Right atrium auricular region (tissue), 2 donors: ENCODE results near the gene KRTCAP2. TPM values are rescaled to one million over a fixed set of nuclear protein-coding genes. Genes with fewer than 3 reads are reported as not detected.

ENCODE experiments used
- DNase-seq: peaks from one replicate; pipeline ENCODE4 v3.0.0-alpha.2; 2019; ENCODE audit warnings: low spot score
- H3K27ac ChIP-seq, 2 donors: fragments of 200-600 bp; sonication (generic); 1 replicate in 1 of 2; 2 replicates in 1 of 2; pipeline ENCODE4 v1.5.1; 2016 to 2019
- H3K27me3 ChIP-seq, 2 donors: fragments of 200-600 bp; sonication (generic); one replicate each; pipeline versions ENCODE4 v1.5.1 to v1.6.0; 2017 to 2019
- H3K36me3 ChIP-seq: fragments of 200-600 bp; sonication (generic); one replicate; pipeline ENCODE4 v1.5.1; 2016
- H3K4me1 ChIP-seq, 2 donors: fragments of 200-600 bp; sonication (generic); one replicate each; pipeline versions ENCODE4 v1.5.1 to v1.6.0; 2017 to 2019
- H3K4me3 ChIP-seq, 2 donors: fragments of 200-600 bp; sonication (generic); 1 replicate in 1 of 2; 2 replicates in 1 of 2; pipeline ENCODE4 v1.5.1; 2017 to 2019; ENCODE audit warnings: mild to moderate bottlenecking in 1 of 2, moderate library complexity in 1 of 2
- H3K9me3 ChIP-seq, 2 donors: fragments of 200-600 bp; sonication (generic); one replicate each; pipeline ENCODE4 v1.5.1; 2019
- CTCF ChIP-seq, 2 donors: fragments of 200-600 bp; sonication (generic); IDR thresholded peaks; one replicate each; pipeline ENCODE4 v1.5.1; 2019; ENCODE audit warnings: antibody characterized with exemption in 2 of 2
- total RNA-seq, 2 donors: library from RNA; depleted of rRNA; stranded (reverse); fragments of >200 nt; gene quantifications; one replicate each; pipeline ENCODE4 v1.1.0, GENCODE V29; 2016

The KRTCAP2 gene
- total RNA-seq, 2 donors from 2014 or later = 124 to 147 TPM

DNA sequence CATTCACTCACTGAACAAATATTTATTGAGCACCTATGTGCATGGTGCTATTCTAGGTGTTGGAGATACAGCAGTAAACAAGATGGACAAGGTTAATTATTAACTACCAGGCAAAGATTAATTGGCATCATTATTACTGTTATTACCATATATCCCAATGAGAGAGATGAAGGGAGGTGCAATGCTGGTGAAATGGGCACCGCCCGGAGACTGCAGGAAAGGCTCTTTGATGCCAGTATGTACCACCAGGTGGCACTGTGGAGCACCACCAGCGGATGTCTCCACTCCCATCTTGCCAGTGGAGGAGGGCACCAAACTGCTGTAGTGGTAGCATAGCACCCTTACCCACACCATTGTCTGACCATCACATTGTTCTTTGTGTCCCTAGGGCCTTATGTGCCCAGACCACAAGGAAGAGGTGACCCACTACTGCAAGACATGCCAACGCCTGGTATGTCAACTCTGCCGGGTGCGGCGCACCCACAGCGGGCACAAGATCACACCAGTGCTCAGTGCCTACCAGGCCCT, 3.5 kb upstream of the KRTCAP2 start:
- Histone ChIP-seq H3K36me3 (no peaks in the 10 kb centered on the region), H3K27me3 (peaks cover 0 to 8% of the 10 kb centered on the region in 2 donors), H3K9me3 (no peaks in the 10 kb centered on the region), H3K27ac (no peak overlapping the region), H3K4me1 (peaks cover 0 to 27% of the 10 kb centered on the region in 2 donors), H3K4me3 (no peak overlapping the region)
- TF ChIP-seq CTCF (IDR thresholded peaks at IDR 0.05) = peak; percentile 78 to 95
- peak; percentile 87 for DNase-seq

DNA sequence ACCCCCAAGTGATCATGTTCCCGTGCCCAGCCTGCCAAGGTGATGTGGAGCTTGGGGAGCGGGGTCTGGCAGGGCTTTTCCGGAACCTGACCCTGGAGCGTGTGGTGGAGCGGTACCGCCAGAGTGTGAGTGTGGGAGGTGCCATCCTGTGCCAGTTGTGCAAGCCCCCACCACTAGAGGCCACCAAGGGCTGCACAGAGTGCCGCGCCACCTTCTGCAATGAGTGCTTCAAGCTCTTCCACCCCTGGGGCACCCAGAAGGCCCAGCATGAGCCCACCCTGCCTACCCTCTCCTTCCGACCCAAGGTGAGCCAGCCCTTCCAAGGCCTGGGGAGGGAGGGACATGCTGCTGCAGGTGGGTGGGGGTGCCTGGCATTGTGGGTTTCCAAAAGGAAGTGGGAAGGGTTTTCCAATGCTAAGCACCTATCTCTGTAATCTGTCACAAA, 2.8 kb upstream of the KRTCAP2 start:
- no peak for DNase-seq
- no peaks in the 10 kb centered on the region for H3K9me3 ChIP-seq
- TF ChIP-seq CTCF (IDR thresholded peaks at IDR 0.05) = no peak
- peaks cover 0 to 8% of the 10 kb centered on the region in 2 donors for H3K27me3 ChIP-seq
- no peak overlapping the region for H3K27ac ChIP-seq
- peaks cover 0 to 27% of the 10 kb centered on the region in 2 donors for H3K4me1 ChIP-seq
- no peaks in the 10 kb centered on the region for H3K36me3 ChIP-seq
- no peak overlapping the region for H3K4me3 ChIP-seq

DNA sequence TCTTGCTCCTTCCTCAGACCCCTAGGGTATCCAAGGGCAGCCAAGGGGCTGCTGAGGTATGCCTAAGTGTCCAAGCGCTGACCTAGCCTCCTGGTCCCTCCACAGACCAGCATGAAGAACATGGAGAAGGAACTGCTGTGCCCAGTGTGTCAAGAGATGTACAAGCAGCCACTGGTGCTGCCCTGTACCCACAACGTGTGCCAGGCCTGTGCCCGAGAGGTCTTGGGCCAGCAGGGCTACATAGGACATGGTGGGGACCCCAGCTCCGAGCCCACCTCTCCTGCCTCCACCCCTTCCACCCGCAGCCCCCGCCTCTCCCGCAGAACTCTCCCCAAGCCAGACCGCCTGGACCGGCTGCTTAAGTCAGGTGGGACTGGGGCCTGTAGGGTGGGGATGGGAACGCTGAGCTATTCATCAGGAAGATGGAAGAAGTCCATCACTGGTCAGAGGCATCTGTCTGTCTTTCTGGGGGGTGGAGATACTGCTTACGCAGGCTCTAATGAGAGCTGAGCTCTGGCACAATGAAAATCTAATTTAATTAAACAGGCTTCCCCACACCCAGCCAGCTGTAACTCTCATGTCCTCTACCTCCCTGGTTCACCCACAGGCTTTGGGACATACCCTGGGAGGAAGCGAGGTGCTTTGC, 2.3 kb upstream of the KRTCAP2 start:
- Histone ChIP-seq H3K4me3 (no peak overlapping the region), H3K4me1 (peaks cover 0 to 27% of the 10 kb centered on the region in 2 donors), H3K9me3 (no peaks in the 10 kb centered on the region), H3K36me3 (no peaks in the 10 kb centered on the region), H3K27me3 (peaks cover 0 to 8% of the 10 kb centered on the region in 2 donors), H3K27ac (no peak overlapping the region)
- no peak for DNase-seq
- TF ChIP-seq CTCF (IDR thresholded peaks at IDR 0.05) = no peak

- no peak overlapping the region for H3K27ac ChIP-seq
- peaks cover 0 to 8% of the 10 kb centered on the region in 2 donors for H3K27me3 ChIP-seq
- peak overlapping the region in 1 of 2 donors; percentile 88 for H3K4me3 ChIP-seq
- no peaks in the 10 kb centered on the region for H3K9me3 ChIP-seq
- H3K4me1 ChIP-seq = peaks cover 0 to 27% of the 10 kb centered on the region in 2 donors
- DNase-seq = peak; percentile 57
- peaks cover 6% of the 10 kb centered on the region for H3K36me3 ChIP-seq
- no peak for TF ChIP-seq CTCF (IDR thresholded peaks at IDR 0.05)
Observed at GRCh38 chr1:155174324-155175280, 1.5 kb upstream of the KRTCAP2 start.

DNA sequence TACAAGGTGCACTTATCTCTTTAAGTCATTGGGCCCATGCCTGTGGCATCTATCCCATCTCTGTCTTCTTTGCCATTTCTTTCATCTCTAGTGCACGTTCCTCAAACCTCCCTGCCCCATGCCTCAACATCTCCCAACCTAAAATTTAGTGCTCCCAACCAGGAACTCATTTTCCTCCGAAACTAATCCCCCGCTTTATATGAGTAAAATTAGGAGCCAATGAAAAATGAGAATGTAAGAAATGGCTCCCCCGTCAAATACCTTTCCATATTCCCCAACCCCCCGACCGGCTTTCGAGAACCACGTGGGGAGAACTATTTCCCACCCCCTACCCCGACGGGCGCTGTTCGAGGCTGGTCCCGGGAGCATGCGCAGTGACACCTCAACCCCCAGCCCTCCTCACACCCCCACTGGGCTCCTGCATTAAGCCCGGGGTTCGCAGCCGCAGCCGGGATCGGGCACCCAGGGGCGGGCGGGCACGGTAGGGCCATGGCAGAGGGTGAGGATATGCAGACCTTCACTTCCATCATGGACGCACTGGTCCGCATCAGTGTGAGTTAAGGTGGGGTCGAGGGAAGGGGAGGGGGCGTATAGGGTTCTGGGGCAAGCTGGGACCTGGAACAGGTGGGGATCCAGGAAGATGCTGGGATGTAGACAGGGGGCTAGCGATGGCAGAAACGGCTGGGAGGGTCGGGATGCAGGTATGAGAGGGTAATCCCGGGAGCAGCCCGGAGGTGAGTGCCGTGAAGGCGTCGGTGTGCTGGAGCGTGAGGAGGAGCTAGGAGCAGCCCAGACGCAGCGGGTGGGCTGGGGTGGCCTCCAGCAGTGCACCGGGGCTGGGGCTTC, 597 bp upstream of the KRTCAP2 start, which contains the start of gene TRIM46:
TSS of gene TRIM46 (plus strand) at position 372 of the 846 bp plus-strand sequence. CDS start at position 490, 118 bp downstream.
- peak in 1 of 2 donors; percentile 31 for TF ChIP-seq CTCF (IDR thresholded peaks at IDR 0.05)
- Histone ChIP-seq H3K9me3 (no peaks in the 10 kb centered on the region), H3K27me3 (peaks cover 0 to 8% of the 10 kb centered on the region in 2 donors), H3K27ac (peak within 1 kb of the TSS; percentile 96), H3K4me1 (peaks cover 0 to 27% of the 10 kb centered on the region in 2 donors), H3K4me3 (peak within 1 kb of the TSS; percentile 88 to 93), H3K36me3 (peaks cover 15% of the 10 kb centered on the region)
- DNase-seq = peak; percentile 55
